ENCODE measurements around the gene ENTPD1. TPM values are rescaled to one million over a fixed set of nuclear protein-coding genes. Genes with fewer than 3 reads are reported as not detected.

Gene ENTPD1
- total and polyA plus RNA-seq, 9 of the 15 experiments (the other 6 are each of a cell fraction or from before 2014, with no cell fraction given) = 0.07 to 1.5 (median 0.37) TPM

- Histone ChIP-seq H2AFZ (ENCODE audit: low read depth, low read length) (no peak overlapping the region), H3K9me1 (ENCODE audit: control insufficient read depth, insufficient read depth, low read length) (no peaks in the 10 kb centered on the region), H4K20me1 (replicated peaks; ENCODE audit: control insufficient read depth, insufficient read depth, low read length) (no peaks in the 10 kb centered on the region), H3K27me3 (ENCODE audit: control insufficient read depth in 2 of 2, insufficient read depth in 2 of 2, low read length in 2 of 2) (peaks cover 0 to 8% of the 10 kb centered on the region in 2 experiments; a peak in 1 of 5 replicates), H3K9me3 (replicated peaks; ENCODE audit: control insufficient read depth, insufficient read depth, low read depth, low read length) (no peaks in the 10 kb centered on the region), H3K4me2 (ENCODE audit: insufficient read depth, low read length) (no peak overlapping the region), H3K9ac (ENCODE audit: insufficient read depth in 1 of 2, low read depth in 2 of 2, low read length in 2 of 2) (no peak overlapping the region), H3K27ac (ENCODE audit: extremely low read depth, low read depth, low read length) (no peak overlapping the region), H3K36me3 (ENCODE audit: control insufficient read depth, insufficient read depth, low read length) (no peaks in the 10 kb centered on the region), H3K4me3 (no peak overlapping the region), H3K4me1 (replicated peaks in 1 of 2; ENCODE audit: control insufficient read depth in 2 of 2, insufficient read depth in 2 of 2, low read length in 2 of 2) (no peaks in the 10 kb centered on the region), H3K79me2 (ENCODE audit: control insufficient read depth, insufficient read depth, low read length) (no peaks in the 10 kb centered on the region)
- intact Hi-C loops (cut with micrococcal nuclease) (no loop called here), in situ Hi-C loops (cut with MboI) (no loop called here)
- ChIA-PET CTCF (ENCODE audit: low intra/inter-chr PET ratio) (no interaction called here), POLR2A (no interaction called here)
- FAIRE-seq (no peak), ATAC-seq (no peak), DNase-seq (ENCODE audit: extremely low read depth in 1 of 4, low spot score in 3 of 4) (no peak)
- no TSS peak for BruUV-seq (replicated peaks)
- 2% methylated on average over 5 of the region's 5 CpGs for WGBS (ENCODE audit: insufficient coverage, low coverage, missing lambda C conversion rate)
- TF ChIP-seq CREB1 (IDR thresholded peaks at IDR 0.05) = no peak
- no peak for TF ChIP-seq CREB1 (CRISPR knock-in tag; IDR thresholded peaks at IDR 0.05)
- TF ChIP-seq NR0B1 (IDR thresholded peaks at IDR 0.05; ENCODE audit: partially characterized antibody) = no peak
- TF ChIP-seq HMG20B (CRISPR knock-in tag; IDR thresholded peaks at IDR 0.05) = no peak
- TF ChIP-seq AFF1 (IDR thresholded peaks at IDR 0.05; ENCODE audit: low read depth in 1 of 2, partially characterized antibody in 2 of 2) = no peak
- TF ChIP-seq FOXP1 (CRISPR knock-in tag; IDR thresholded peaks at IDR 0.05) = no peak
- no peak for TF ChIP-seq ZNF398 (CRISPR knock-in tag; IDR thresholded peaks at IDR 0.05)
- TF ChIP-seq ZC3H8 (IDR thresholded peaks at IDR 0.05) = no peak
- no peak for TF ChIP-seq SIN3B (IDR thresholded peaks at IDR 0.05; ENCODE audit: low read depth)
- TF ChIP-seq ZNF717 (CRISPR knock-in tag; IDR thresholded peaks at IDR 0.05) = no peak
- TF ChIP-seq ZNF263 (CRISPR knock-in tag; IDR thresholded peaks at IDR 0.05; ENCODE audit: borderline replicate concordance) = no peak
- TF ChIP-seq VEZF1 (CRISPR knock-in tag; IDR thresholded peaks at IDR 0.05) = no peak
Observed at GRCh38 chr10:95785942-95786669, 30.1 kb downstream of the ENTPD1 start.

All from K562 (cell line).